Left forelimb (tissue), 1 donor: ENCODE data around the gene SULT2B1.

ENCODE experiments used
- DNase-seq: peaks from one replicate; pipeline ENCODE4 v3.0.0-alpha.2; 2018; ENCODE audit warnings: low spot score

The SULT2B1 gene

DNA sequence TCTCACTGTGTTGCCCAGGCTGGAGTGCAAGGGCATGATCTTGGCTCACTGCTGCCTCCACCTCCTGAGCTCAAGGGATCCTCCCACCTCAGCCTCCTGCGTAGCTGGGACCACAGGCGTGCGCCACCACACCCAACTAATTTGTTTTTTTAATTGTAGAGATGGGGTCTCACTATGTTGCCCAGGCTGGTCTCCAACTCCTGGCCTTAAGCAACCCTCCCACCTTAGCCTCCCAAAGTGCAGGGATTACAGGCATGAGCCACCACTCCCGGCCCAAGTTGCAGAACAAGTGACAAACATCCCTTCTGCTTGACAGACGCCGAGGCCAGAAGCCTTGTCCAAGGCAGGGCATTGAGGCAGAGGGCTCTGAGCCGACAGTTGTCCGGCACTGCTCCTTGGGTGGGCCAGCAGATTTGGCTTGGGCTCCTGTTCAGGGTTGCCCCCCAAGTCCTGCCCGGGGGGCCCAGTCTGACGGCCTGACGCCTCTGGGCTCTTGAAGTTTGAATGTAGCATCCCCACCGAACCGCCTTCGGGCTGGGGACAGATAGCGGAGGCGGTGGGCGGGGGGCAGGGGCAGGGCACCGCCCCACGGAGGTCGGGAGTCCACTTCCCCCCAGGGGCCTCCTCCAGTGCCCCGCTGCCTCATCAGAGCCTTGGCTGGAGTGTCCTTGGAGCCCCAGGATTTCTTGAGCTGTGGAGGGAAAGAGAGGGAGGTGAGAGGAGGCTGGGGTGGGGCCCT is 48.9 kb downstream of the SULT2B1 start:
- no peak for DNase-seq

DNA sequence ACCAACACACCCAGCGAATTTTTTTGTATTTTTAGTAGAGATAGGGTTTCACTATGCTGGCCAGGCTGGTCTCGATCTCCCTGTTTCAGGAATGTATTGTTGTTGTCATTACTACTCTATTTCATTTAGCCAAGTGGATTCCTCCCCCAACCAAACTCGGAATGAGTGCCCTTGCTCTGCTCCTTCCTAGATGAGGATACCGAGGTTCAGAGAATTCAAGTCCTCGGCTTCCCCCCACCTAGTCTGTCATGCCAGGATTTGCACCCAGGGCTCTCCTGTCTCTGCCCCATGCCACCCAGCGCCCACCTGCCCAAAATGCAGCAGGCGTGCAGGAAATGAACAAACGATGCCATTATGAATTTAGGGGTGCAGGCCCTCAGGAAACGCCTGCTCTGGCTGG is 51.0 kb downstream of the SULT2B1 start:
- no peak for DNase-seq

DNA sequence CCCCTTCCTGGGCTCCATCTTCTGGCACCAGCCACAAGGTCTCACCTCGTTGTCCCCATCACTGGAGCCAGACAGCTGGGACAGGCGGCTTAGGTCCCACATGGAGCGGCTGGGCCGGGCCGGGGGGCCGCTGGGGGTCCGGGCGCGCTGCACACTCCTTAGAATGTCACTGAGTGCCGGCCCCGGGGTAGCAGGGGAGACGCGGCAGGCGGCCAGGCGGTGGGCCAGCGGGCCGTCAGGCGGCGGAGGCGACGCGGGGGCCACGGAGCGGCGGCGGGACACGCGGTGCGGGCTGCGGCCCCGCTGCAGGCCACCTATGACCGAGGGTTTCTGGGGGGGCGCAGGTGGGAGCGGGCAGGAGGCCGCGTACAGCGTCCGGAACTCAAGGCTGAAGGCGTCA is 51.5 kb downstream of the SULT2B1 start:
- DNase-seq: no peak

DNA sequence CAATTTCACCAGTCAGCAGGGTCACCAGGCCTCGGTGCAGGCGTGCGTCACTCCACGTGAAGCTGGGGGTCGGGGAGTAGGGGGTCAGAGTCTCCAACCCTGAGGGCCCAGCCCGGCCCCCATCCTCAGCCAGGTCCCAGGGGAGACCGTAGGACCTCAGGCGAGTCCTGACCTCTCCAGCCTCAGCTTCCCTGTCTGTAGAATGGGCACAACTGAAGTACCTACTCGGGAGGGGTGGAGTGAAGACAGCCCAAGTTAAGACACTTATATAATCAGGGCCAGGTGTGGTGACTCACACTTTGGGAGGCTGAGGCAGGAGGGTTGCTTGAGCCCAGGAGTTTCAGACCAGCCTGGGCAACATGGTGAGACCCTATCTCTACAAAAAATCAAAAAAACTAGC is 51.9 kb downstream of the SULT2B1 start:
- DNase-seq: no peak

DNA sequence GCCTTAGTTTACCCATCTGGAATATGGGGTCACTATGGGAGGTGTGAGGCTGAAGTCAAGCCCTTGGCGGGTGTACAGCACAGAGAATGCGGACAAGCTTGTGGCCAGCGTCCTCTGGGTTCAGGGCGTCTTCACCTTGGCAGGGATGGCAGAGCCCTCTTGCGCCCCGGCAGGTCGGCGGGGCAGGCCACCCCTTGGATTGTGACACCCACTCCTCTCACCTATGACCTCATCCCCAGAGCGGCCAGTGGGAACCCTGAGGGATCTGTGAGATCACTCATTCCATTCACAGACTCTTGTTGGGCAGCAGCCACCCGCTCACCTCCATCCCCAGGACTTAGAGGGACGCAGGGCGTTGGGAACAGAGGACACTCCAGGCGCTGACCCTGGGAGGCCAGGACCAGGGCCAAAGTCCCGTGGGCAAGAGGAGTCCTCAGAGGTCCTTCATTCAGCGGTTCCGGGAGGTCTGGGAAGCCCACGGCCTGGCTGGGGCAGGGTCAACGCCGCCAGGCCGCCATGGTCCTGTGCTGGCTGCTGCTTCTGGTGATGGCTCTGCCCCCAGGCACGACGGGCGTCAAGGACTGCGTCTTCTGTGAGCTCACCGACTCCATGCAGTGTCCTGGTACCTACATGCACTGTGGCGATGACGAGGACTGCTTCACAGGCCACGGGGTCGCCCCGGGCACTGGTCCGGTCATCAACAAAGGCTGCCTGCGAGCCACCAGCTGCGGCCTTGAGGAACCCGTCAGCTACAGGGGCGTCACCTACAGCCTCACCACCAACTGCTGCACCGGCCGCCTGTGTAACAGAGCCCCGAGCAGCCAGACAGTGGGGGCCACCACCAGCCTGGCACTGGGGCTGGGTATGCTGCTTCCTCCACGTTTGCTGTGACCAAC is 54.7 kb downstream of the SULT2B1 start, which contains the start of gene SPACA4:
Gene SPACA4 (plus strand): TSS at position 280 of the 896 bp plus-strand sequence. CDS start 237 bp downstream, at position 517.
- no peak for DNase-seq

DNA sequence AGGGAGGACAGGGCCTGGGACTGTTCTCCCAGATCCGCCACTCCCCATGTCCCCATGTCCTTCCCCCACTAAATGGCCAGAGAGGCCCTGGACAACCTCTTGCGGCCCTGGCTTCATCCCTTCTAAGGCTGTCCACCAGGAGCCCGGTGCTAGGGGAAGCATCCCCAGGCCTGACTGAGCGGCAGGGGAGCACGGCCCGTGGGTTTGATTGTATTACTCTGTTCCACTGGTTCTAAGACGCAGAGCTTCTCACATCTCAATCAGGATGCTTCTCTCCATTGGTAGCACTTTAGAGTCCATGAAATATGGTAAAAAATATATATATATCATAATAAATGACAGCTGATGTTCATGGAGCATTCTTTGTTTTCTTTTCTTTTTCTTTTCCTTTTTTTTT is 55.4 kb downstream of the SULT2B1 start:
- no peak for DNase-seq

DNA sequence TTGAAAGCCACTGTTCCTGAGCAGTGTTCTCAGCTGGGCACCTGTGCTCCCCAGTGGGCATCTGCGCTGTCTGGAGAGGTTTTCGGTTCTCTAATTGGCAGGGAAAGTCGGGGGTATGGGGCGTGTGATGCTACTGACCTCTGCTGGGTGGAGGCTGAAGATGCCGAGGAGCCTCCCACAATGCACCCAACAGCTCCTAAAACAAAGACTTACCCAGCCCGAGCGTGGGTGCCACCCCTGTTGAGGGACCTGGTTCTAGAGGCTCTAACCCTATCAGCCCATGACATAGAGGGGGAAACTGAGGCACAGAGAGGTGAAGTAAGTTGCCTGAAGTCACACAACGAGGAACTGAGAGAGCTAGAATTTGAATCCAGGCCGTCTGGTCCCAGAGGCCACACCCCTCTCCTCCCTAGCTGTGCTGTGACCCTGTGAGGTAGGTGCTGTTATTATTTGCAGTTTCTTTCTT is 56.9 kb downstream of the SULT2B1 start:
- DNase-seq: no peak

DNA sequence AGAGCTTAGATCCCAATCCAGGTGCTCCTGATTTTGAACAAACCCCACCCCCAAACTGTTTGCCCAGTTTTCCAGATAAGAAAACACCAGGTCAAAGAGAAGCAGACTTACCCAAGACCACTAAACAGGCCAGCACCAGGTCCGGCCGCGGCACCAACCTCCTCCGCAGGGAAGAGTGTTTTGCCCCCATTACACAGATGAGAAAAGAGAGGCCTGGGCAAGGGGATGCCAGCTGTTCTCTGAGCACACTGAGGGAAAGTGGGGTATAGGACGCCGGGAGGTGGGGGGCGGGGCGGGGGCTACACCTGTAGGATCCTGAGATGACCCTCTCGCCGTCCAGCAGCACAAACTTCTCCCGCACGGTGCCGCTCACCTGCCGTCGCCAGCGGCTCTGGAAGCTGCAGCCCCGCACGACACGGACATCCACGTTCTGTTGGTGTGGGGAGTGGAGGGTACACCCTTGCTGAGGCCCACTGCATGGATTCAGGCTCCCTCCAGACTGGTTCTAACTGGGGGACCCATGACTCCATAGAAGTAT is 57.7 kb downstream of the SULT2B1 start:
- DNase-seq: no peak

DNA sequence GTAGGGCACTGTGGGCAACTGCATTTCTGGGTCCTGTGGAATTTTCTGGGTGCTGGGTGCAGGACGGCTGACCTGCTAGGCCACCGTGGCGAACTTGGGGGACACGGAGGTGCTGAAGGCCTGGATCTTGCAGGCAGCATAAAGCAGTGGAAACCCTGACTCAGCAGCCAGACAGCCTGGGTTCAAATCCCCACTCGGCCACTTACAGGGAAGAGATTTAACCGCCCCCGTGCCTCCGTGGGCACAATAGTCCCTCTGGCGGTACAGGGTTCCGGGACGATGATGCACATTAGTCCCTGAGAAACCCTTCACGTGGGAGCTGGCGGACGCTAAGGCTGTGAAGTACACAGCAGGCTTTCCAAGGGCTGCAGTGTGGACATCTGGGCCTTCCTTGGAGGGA is 59.9 kb downstream of the SULT2B1 start:
- no peak for DNase-seq

DNA sequence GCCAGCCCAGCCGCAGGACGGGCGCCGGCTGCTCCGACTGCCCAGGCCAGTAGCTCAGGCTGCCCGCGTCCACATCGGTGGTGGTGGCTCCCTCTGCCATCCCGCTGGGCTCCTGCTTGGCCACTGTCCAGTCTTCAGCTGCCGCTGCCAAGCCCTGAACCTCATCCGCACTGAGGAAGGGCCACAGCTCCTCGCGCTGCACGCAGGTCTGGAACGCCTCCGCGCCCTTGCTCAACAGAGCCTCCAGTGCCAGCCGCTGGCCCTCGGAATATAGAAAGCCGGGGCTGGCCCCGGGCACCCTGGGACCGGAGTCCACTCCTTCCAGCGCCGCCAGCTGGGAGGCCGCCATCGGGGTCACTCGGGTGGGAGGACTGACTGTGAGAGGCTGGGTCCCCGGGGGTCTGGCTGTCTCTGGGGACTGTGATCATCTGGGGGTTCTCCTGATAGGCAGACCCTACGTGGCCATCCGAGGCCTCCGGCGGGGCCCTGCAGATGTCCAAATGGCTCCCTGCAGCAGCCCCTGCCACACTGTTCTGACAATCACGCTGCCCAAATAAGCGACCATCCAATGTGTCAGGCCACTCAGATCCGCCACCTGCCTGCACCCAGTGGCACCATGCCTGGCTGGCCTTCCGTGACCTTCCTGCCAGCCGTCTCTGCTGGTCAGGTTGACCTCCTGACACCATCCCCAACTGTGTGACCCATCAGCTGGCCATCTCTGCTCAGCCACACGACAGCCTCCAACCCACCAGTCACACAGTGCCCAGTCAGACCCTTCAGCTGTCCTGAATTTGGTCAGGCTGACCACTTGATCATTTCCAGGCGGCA is 61.3 kb downstream of the SULT2B1 start:
- DNase-seq: no peak

DNA sequence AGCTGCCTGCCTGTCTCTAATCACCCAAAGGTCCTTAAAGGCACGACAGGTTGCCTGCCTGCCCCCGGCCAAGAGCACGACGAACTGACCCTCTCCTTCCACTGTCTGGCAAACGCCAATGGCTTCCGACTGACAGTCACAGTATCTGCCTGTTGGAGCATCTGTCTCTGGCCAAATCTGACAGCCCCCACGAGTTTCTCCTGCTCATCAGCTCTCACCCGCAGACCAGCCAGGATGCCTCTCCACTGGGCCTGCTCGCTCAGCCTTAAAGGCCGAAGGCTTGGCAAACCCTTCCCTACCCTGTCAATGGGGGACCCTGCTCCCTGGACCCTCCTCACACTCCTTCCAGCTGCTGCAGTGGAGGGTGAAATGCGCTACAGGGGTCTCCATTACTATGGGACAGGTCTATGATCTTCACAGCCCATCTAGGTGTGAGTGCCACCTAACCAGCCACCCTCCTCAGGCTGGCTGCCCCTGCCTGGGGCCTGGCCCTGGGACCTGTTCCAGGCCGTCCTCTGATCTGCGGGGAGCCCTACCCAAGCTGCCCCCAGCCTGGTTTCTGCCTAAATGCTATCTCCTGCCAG is 62.0 kb downstream of the SULT2B1 start:
- DNase-seq: no peak

DNA sequence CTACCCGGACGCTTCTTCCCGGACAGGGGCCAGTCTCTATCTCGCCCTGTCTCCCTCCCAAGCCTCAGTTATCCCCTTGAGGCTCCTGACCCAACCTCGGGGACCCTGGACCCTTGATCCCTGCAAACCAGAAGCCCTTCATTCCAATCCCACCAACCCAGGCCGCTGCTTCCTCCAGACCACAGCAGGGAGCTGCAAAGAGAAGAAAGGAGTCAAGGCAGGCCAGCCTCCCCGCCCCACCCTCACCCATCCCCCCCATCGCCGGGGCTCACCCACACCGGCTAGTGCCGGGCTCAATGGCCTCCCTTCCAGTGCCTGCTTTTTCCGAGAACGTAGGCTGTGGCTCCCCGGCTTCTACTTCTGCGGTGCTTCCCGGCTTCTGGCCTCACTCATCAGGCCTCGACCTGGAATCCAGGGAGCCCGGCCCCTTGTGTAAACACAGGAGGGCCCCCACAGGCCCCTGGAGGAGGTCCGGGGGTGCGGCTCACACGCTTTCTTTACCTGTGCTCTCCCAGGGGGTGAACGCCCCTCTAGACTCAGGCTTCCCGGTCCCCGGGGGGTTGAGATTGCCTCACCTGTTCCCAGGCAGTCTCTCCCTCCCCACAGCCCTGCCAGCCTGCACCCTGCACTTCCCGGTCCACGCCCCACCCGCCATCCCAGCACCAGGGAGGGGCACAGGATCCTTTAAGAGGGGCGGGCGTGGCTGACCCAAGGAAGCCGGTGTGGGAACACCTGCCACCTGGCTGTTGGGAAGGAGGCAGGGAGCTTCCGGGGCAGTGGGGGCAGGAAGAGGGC is 62.7 kb downstream of the SULT2B1 start, which contains the start of gene FAM83E:
Gene FAM83E (minus strand): TSS at position 641 of the 795 bp plus-strand sequence. CDS start 1,704 bp downstream, outside the sequence.
- DNase-seq: no peak

DNA sequence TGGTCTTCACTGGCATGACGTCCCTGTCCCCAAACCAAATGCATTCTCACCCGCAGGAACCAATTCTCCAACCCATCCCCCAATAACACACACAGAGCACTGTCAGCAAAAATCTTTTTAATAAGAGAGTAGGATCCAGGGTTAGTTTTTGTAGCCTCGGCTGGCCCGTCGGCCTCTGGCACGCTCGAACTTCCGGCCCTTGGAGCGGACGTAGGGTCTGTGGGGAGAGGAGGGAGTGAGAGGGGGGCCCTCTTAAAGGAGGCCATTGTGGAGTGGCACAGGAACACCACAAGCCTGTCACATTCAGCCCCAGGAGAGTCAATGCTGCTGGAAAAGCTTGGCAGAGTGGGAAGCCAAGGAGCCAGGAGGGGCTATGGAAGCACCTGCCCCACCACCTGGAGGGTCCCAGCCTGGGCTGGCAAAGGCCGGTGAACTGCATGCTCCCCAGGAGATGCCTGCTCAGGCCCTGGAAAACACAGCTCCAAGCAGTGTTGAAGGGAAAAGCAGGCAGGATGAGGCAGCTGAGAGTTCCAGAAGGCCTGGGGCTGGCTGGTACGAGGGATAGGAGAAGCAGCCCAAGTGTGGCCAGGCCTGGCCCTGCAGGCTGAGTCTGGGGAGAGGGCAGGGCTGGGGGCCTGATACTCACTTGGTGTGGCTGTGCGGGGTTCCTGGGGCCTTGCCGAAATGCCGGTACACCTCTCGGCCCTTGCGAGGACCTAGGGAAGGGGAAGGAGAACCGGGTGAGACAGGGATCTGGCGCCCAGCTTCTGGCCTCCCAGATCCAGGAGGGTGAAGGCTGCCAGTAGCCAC is 63.5 kb downstream of the SULT2B1 start:
- no peak for DNase-seq

DNA sequence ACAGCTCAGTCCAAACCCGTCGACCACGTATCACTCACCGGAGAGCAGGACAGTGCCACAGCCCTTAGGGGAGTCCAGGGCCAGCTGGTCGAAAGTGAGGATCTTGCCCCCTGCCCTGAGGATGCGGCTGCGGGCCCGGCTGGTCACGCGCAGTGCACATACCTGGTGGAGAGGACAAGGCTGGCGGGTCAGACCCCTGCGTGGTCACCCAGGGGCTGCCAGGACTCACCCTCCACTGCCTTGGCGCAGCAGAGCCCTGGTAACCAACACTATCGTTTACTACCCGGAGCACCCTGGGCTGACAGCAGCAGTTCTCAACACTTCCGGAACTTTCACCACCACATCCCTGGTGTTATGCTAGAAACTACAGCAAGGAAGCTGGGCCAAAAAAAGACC is 64.1 kb downstream of the SULT2B1 start:
- no peak for DNase-seq

DNA sequence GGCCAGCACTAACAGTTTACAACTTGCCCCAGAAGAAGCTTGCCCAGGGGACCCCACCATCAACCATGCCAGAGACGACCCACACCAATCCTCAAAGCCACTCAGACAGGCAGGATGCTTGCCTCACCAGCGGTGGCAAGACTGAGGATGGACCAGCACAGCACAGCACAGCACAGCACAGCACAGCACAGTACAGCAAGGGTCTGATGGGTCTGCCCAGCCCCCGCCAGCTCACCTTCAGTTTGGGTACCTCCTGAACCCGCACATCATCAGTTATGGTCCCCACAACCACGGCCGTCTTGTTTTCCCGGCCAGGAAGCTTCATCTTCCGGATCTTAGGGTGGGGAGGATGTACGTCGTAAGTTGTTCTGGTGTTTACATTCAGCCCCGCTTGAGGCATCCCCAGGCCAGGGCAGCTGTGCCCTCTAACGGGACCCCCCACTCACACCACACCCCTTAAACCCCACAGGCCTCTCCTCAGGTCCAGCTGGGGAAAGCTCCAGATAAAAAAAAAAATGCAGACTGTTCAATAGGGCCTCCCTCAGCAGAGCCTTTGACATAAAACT is 64.6 kb downstream of the SULT2B1 start:
- DNase-seq: no peak

DNA sequence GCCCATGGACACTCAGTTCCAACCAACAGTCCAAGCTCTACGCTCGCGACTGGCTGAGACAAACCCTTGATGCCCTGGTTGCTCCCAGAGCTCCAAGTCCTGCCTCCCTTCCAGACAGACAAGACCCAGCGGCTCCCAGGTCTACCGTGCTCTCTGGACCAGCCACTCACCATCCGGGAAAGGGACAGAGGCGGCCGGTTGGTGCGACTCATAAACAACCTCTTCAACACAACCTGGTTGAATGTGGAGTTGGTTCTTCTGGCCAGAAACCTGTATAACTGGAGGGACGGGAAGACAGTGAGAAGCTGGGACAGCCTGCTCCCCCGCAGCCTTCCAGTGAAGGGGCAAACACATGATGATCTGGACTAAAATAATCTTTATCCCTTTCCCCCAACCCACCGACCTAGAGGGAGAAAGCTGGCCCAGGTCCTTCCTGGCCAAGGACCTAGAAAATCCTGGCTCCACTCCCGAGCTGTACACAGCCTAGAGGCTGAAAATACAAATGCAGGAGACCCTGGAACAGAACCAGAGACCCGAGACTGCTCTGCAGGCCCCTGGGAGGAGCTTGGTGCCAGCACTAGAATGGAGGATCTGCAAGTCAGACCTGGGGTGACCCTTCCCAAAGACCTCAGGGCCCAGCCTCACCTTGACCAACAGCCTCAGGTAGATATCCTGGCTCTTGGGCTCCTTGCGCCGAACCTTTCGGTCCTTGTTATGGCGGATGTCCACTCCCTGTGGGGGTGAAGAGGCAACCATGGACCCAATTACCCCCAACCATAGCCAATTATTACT is 65.4 kb downstream of the SULT2B1 start:
- no peak for DNase-seq

DNA sequence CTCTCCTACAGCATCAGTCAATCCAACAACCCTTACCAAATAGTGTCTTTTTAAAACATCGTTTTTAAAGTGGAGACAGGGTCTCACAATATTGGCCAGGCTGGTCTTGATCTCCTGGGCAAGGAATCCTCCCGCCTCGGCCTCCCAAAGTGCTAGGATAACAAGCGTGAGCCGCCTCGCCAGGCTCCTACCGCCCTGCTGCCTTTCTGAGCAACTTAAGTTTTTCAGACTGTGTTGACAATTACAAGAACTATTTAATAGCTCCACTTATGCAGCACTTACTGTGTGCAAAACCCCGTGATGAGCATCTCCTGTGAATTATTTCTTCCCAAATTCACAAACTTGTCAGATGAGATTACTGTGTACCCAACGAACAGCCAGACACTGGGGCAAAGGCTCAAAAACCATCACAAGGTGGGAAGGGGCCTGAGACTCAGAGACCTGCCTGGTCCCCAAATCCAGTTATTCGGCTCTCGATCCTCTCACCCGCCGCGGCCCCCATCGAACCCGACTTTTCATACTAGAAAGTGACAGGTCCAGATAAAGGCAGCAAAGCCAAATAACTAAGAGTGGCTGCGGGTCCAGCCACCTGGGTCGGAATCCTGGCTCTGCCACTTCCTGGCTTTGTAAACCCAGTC is 66.4 kb downstream of the SULT2B1 start:
- no peak for DNase-seq
